Stimulated activated CD4-positive, alpha-beta T cell treated with anti-CD3 and anti-CD28 coated beads, Interleukin-15, amount 100 ng/mL, for 24 hours (primary cell): Measurements from ENCODE around the gene SH2D7.

Source experiments
- DNase-seq: peaks from one replicate; pipeline ENCODE4 v3.0.0-alpha.2; 2020

SH2D7 gene

DNA sequence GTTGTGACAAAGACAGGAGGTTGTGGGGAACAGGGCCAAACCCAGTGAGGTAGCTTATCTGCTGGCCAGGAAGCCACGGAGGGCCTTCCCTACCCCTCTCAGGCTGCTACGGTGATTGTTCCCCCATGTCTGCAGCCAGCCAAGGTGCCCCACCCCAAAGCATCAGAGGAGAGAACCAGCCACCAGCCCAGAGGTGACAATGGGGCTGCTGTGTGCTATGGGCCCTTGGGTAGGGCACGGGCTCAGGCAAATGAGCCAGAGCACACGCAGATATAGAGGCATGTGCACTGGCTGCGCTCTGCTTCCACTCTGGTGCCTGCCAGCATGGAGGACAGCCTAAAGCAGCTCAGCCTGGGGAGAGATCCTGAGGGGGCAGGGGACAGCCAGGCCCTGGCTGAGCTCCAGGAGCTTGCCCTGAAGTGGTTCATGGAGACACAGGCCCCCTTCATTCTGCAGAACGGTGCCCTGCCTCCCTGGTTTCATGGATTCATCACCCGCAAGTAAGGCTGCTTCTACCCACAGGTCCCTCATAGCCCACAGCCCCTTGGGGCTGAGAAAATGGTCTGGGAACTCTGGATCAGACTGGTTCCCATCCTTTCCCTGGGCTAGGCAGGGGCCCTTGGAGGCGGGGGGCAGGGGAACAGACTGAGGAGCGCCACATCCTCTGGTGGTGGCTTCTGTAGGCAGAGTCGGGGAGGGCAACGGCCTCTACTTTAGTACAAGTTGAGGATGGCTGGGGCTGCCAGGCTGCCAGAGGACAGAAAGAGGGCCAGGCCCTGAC is at the start of gene SH2D7:
SH2D7 (plus strand) TSS at position 301 of the 781 bp plus-strand sequence; CDS start at position 325, 24 bp downstream.
- DNase-seq, result no peak

DNA sequence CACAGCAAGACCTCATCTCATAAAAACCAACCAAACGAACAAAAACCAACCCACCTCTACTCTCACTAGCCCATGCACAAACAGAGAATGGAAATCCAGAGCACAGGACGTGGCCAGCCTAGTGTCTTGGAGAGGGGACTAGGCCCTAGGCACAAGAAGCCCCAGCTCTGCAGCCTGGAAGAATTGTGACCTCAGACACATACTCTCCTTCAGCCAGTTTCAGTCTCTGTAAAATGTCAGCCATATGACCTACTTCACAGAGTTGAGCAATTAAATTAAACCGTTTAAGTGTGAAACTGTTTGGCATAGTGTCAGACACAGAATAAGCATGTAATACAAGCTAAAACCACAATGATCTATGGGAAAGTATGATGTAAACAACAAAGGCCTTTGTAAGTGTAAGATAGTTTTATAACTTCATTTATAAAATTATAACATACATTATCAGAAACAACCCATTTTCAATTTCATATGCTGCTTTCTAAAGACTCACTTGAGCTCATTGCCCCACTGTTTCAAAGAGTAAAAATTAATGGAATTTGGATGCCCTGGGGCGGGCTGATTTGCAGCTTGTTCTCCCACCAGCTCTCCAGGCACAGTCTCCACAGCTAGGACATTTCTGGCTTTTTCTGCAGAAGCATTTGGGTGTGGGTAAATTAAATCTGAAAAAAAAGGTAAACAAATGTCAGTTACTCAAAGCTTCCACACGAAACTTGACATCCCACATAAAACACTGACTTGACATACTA is 47.8 kb upstream of the SH2D7 start:
- DNase-seq, result peak; percentile 32

- DNase-seq, result no peak
Measured at GRCh38 chr15:78045189-78045588, 47.2 kb upstream of the SH2D7 start.

DNA sequence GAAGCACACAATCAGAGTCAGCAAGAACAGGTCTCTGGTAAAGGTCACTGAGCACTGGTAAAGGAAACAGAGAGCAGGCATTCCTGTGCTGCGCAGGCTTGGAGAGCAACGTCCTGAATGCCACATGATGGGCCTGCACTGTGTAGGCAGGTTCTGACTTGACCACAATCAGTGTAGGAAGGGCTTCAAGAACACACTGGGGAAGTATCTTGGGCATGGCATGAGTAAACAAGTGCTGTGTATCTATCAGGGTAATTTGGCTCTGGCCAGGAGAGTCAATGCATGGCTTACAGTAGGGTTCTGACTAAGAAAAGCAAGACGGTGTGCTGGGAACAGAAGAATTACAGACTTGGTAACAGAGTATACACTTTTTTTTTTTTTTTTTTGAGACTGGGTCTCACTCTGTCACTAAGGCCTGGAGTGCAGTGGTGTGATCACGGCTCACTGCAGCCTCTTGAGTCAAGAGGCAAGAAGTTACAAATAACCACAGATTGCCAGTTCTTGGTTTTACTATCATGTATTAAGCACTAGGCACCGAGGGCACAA is 45.5 kb upstream of the SH2D7 start:
- peak; percentile 43 for DNase-seq

GRCh38 chr15:78047761-78048627 is 44.4 kb upstream of the SH2D7 start:
- DNase-seq, result peak; percentile 19

- DNase-seq, result no peak
Measured at GRCh38 chr15:78048628-78048920, 43.8 kb upstream of the SH2D7 start.

- peak; percentile 82 for DNase-seq
Measured at GRCh38 chr15:78049691-78050440, 42.5 kb upstream of the SH2D7 start.

- DNase-seq, result no peak
Measured at GRCh38 chr15:78050441-78050809, 41.9 kb upstream of the SH2D7 start.

GRCh38 chr15:78050826-78051225 is 41.5 kb upstream of the SH2D7 start:
- DNase-seq, result peak; percentile 43

DNA sequence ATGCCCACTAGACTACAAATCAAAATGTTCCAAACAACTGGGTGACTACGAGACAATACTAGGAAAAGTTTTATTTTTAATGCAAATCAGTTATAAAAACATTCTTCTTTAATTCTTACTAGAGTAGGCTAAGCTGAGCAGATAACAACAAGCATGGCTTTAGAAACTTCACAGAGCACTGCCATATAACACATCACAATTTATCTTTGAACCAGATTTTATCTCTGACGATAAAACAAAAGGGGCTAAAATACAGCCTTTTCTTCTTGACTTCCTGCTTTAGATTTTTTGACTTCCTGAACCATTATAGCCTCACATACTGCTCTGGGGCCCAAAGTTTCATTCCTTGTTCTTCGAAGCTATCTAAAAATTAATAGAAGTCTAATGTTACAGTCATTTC is 40.8 kb upstream of the SH2D7 start:
- DNase-seq, result no peak

- no peak for DNase-seq
Measured at GRCh38 chr15:78052001-78052401, 40.4 kb upstream of the SH2D7 start.

DNA sequence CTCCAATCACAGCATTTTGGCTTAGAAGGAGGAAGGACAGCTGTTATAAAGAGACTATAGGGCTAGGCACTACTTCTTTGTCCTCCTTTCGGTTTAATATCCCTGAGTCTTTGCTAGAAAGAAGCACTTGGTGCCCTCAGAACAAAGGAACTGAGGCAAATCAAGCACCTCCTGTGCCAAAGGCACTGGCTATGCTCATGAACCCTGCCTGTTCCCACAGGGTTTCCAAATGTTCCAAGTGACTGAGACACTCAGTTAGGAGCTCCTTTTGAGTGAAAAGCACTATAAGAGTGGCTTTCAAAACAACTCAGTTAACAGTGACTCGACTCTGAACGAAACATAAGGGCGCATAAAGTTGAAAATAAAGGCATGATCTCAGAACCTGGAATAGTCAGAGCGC is 39.8 kb upstream of the SH2D7 start:
- DNase-seq, result no peak

DNA sequence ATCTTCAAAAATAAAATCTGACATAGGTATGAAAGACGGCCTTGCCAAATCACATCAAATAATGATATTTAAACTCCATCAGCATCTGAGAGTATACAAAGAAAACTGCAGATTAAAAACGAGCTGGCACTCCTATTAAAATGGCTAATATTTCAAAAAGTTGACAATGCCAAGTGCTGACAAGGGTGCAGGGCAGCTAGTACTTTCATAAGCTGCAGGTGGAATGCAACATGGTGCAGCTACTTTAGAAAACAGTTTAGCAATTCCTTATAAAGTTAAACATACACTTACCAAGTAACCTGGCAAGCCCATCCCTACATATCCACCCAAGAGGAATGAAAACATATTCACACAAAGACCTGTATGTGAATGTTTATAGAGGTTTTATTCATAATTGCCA is 37.8 kb upstream of the SH2D7 start:
- no peak for DNase-seq

DNA sequence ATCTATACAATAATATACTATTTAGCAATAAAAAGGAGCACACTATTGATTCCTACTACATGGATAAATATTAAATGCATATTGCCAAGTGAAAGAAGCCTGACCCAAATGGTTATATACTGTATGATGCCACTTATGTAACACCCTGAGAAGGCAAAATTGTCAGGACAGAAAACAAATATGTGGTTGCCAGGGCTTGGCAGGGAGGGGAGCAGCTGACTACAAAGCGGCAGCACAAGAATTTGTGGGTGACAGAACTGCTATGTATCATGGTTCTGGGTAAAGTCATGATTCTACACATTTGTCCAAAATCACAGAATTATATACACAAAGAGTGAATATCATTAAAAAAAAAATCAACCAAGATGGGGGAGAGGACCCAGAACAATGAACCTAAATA is 37.4 kb upstream of the SH2D7 start:
- no peak for DNase-seq

DNA sequence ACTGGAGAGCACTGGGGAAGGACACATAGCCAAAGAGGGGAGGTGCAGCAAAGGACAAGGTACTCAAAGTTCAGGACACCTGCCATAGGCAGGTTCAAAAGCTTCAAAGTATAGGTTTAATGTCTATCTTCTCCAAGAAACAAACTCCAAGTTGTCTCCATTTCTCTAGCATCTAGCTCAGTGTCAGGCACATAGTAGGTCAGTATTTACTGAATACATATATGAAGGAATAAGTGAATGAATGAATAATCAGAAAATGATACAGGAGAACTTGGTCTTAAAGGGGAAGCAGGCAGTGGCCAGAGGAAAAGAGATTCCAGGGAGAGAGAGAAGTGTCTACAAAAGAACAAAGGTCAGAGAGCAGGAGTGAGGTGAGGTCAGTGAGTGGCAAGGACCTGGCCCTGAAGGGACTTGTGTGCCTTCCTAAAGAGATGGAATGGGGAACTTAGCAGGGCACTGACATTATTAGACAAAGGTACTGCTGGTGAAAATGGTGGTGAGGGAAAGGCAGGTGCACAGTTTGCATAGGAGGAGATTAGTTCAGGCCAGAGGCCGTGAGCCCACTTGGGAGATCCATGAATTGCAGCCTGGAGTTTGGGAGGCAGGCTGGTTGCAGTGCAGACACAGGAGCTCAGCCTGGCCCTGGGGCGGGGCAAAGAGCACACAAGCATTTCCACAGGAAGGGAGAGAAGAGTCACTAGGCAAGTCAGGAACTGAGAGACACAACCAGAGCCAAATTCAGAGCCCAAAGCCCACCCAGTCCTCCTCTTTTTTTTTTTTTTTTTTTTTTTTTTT is 36.2 kb upstream of the SH2D7 start:
- DNase-seq, result no peak

- DNase-seq, result no peak
Measured at GRCh38 chr15:78056714-78057269, 35.6 kb upstream of the SH2D7 start.

GRCh38 chr15:78057803-78058202 is 34.6 kb upstream of the SH2D7 start:
- no peak for DNase-seq

DNA sequence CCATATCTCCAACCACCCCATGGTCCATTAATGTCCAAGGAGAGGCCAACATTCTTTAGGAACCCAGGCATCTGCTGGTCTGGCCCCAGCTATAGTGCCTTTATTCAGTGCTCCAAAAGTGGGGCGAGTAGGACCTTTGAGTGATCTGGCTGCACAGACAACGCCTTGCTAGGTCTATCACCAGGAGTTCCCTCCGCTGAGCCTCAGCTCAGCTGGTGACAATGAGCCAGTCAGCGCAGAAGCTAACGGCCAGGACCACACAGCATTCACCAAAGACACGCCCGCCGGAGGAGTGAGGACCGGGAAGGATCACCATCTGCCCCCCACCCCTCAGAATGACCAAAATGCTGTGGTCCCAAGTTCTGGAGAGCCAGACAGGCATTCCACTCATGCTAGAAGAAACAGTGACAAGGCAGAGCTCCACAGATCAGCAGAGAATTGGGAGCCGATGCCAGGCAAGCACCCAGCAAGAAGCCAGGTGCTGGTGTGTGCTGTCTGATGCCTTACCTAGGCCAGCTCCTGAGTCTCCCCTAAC is 33.9 kb upstream of the SH2D7 start:
- DNase-seq, result no peak

DNA sequence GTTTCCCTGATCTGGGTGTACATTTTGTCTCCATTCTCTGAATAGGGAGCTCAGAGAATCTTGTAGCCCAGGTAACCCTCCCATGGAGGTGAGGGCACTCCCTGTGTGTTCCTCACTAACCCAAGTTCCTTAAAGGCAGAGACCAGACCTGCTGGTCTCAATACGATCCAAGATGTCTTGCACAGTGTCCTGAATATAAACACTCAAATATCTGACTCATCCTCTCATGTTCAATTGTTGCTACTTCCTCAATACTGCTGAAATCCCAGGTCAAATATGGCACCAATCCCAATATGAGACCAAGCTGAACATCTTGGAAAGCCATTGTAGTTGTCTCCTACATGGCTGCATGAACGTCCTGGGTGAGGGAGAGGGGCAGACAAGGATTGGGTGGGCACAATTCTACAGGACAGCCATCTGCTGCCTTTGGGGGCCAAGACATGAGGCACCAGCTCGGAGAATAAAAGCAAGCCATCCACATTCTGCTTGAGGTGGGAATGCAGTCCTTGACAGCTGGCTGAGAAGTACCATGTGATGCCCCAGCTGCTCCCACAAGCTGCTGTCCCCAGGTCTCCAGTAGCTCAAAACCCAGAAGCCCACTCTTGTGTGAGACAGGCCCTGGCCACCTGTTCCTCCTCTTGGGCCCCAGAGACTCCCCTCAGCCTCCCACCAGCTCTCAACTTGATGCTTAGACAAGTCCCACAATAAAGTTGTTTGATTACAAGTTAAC is 33.1 kb upstream of the SH2D7 start:
- DNase-seq, result no peak

DNA sequence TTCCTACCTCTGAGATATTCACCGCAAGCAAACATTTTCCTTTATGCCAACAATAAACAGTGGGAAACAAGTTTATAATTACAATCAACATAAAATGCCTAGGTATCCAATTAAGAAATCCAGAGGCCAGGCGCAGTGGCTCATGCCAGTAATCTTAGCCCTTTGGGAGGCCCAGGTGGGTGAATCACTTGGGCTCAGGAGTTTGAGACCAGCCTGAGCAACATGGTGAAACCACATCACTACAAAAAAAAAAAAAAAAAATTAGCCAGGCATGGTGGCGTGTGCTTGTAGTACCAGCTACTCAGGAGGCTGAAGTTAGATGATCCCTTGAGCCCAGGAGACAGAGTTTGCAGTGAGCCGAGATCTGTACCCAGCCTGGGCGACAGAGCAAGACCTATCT is 32.1 kb upstream of the SH2D7 start:
- peak; percentile 42 for DNase-seq
